NB4 (cell line): ENCODE measurements around the gene ANKRD13D.

Experiments
- POLR2A ChIP-seq: IDR thresholded peaks from 2 replicates; pipeline ENCODE4 v1.6.1; 2011; ENCODE audit warnings: mild to moderate bottlenecking; ENCODE audit not compliant: insufficient read length; ENCODE audit errors: extremely low read depth
- TF ChIP-seq, protein P1 (sequence below): IDR thresholded peaks from one replicate; pipeline ENCODE4 v1.5.1; 2012; ENCODE audit warnings: low read depth, low read length
- TF ChIP-seq, protein P2 (sequence below): IDR thresholded peaks from 2 replicates; pipeline ENCODE4 v1.6.1; 2011; ENCODE audit warnings: low read depth, low read length

DNA sequence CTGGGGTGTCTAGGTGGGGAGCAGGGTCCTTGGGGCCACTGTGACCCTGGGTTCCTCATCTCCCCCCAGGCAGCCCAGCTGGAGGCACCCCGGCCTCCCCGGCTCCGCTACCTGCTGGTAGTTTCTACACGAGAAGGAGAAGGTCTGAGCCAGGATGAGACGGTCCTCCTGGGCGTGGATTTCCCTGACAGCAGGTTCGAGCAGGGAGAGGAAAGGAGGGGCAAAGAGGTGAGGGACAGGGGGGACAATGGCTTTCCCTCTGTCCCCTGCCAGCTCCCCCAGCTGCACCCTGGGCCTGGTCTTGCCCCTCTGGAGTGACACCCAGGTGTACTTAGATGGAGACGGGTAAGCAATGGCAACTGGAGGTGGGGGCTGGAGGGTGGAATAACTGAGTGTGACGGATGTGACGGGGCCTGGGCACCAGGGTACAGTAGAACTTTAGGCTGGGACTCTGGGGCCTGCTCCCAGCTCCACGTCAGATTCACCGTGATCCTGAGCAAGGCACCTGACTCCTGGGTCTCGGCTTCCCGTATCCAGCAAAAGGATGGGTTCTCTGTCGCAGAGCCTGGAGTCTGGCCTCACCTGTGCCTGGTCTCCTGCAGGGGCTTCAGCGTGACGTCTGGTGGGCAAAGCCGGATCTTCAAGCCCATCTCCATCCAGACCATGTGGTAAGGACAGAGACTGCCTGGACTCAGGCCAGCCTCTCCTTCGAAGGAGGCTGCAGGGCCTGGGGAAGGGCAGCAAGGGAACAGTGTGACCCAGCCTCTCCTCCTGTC, 17.9 kb downstream of the ANKRD13D start:
- TF ChIP-seq, protein P1, sequence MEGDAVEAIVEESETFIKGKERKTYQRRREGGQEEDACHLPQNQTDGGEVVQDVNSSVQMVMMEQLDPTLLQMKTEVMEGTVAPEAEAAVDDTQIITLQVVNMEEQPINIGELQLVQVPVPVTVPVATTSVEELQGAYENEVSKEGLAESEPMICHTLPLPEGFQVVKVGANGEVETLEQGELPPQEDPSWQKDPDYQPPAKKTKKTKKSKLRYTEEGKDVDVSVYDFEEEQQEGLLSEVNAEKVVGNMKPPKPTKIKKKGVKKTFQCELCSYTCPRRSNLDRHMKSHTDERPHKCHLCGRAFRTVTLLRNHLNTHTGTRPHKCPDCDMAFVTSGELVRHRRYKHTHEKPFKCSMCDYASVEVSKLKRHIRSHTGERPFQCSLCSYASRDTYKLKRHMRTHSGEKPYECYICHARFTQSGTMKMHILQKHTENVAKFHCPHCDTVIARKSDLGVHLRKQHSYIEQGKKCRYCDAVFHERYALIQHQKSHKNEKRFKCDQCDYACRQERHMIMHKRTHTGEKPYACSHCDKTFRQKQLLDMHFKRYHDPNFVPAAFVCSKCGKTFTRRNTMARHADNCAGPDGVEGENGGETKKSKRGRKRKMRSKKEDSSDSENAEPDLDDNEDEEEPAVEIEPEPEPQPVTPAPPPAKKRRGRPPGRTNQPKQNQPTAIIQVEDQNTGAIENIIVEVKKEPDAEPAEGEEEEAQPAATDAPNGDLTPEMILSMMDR, result no peak
- TF ChIP-seq, protein P2, sequence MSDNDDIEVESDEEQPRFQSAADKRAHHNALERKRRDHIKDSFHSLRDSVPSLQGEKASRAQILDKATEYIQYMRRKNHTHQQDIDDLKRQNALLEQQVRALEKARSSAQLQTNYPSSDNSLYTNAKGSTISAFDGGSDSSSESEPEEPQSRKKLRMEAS, result no peak
- TF ChIP-seq POLR2A, result no peak
